ENCODE results near the gene SPACA6.
A peak's percentile ranks its signal among the peaks of the same experiment; 100 is the strongest.
"Not testable (repeated sequence)": the region's sequence is repeated elsewhere in the genome, so short reads cannot be mapped to it uniquely, and the experiment has no call there.

SPACA6 gene
- total RNA-seq: 1.1 to 4.0 reads per million in 2 experiments

GRCh38 chr19:51693260-51693659 lies at the start of gene SPACA6:
Gene SPACA6, plus strand, starts transcription at chr19:51693330. Its CDS starts 197 bp downstream, at chr19:51693527.
- no peak for DNase-seq (ENCODE audit: low read depth)

GRCh38 chr19:51644636-51645271 lies 48.4 kb upstream of the SPACA6 start:
- DNase-seq (ENCODE audit: low read depth): no peak

- not testable (repeated sequence) for DNase-seq (ENCODE audit: low read depth)
Measured at GRCh38 chr19:51646730-51647129, 46.4 kb upstream of the SPACA6 start, which contains the start of gene SIGLEC14. Gene SIGLEC14, minus strand, starts transcription at chr19:51646825. Its CDS starts 66 bp downstream, at chr19:51646759.

- DNase-seq (ENCODE audit: low read depth): no peak
Measured at GRCh38 chr19:51647318-51647717, 45.8 kb upstream of the SPACA6 start.

- no peak for DNase-seq (ENCODE audit: low read depth)
Measured at GRCh38 chr19:51651216-51651846, 41.8 kb upstream of the SPACA6 start.

- no peak for DNase-seq (ENCODE audit: low read depth)
Measured at GRCh38 chr19:51652266-51652665, 40.9 kb upstream of the SPACA6 start.

GRCh38 chr19:51653162-51653561 lies 40.0 kb upstream of the SPACA6 start:
- no peak for DNase-seq (ENCODE audit: low read depth)

- DNase-seq (ENCODE audit: low read depth): no peak
Measured at GRCh38 chr19:51654783-51655182, 38.3 kb upstream of the SPACA6 start.

GRCh38 chr19:51660975-51661600 lies 32.0 kb upstream of the SPACA6 start:
- peak; percentile 27 for DNase-seq (ENCODE audit: low read depth)

GRCh38 chr19:51663650-51664049 lies 29.5 kb upstream of the SPACA6 start:
- no peak for DNase-seq (ENCODE audit: low read depth)

GRCh38 chr19:51664131-51664530 lies 29.0 kb upstream of the SPACA6 start:
- no peak for DNase-seq (ENCODE audit: low read depth)

- DNase-seq (ENCODE audit: low read depth): no peak
Measured at GRCh38 chr19:51664997-51665396, 28.1 kb upstream of the SPACA6 start.

- DNase-seq (ENCODE audit: low read depth): no peak
Measured at GRCh38 chr19:51668216-51668615, 24.9 kb upstream of the SPACA6 start.

GRCh38 chr19:51675911-51676565 lies 17.1 kb upstream of the SPACA6 start:
- DNase-seq (ENCODE audit: low read depth): not testable (repeated sequence)

GRCh38 chr19:51676566-51677083 lies 16.5 kb upstream of the SPACA6 start:
- no peak for DNase-seq (ENCODE audit: low read depth)

- no peak for DNase-seq (ENCODE audit: low read depth)
Measured at GRCh38 chr19:51680474-51680873, 12.7 kb upstream of the SPACA6 start.

- no peak for DNase-seq (ENCODE audit: low read depth)
Measured at GRCh38 chr19:51681286-51681941, 11.7 kb upstream of the SPACA6 start.

GRCh38 chr19:51686171-51686570 lies 7.0 kb upstream of the SPACA6 start:
- DNase-seq (ENCODE audit: low read depth): no peak

- no peak for DNase-seq (ENCODE audit: low read depth)
Measured at GRCh38 chr19:51687791-51688670, 5.1 kb upstream of the SPACA6 start.

GRCh38 chr19:51688671-51689571 lies 4.2 kb upstream of the SPACA6 start:
- DNase-seq (ENCODE audit: low read depth): no peak
